HG02938 (cell line): ENCODE data around the gene CIPC.

Source experiments
- ATAC-seq: cut with Tn5 transposase; IDR thresholded peaks from one replicate; pipeline ENCODE4 v1.9.1; 2021; ENCODE audit warnings: mild to moderate bottlenecking, moderate library complexity; ENCODE audit not compliant: unreplicated experiment

The CIPC gene

DNA sequence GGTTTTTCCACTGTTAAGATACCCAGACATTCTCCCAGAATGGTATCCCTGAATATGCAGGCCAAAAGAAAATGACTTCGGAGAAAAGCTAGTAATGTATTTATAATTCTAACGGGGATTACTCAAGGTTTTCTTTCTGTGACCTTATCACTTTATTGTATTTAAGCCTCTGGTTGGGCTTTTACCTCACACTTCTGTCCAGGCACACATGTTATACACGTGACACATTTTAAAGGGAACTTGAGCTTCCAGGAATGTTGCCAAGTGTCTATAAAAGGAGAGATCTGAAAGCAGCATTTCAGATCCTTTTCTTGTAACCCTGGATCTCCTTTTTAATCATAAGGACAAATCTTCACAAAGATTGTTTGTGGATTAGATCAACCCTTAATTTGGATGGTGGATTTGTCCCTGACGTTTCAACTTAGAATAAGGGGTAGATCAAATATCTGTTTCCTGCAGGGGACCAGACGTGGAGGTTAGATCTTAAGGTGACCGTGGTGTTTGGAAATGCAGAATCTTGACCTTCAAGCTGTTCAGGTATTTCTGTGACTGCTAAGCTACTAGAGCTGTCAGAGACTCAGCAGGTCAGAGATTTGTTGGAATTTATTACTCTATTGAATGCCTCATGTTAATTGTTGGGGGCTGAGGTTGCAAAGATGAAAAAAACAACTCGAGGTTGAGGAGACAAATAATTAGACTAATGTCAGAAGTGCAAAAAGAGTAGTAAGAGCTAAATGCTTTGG lies 1.5 kb downstream of the CIPC start:
- no peak for ATAC-seq

DNA sequence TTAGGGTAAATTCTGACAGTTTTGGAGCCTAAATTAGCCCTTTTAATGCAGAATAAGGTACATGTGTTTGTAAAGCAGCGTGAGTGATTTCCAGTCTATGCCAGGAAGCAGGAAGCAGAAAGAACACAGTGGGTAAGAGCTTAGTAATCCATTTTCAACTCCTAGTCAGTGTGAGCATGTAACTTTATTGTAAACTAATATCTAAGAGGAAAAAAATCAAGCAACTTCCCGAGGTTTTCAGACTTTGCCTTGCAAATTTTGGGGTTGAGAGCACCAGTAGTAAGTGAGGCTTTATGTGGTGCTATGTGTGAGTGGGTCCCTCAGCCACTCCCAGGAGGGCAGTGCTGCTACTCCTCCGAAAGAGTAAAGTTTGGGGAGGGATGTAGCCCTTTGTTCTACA lies 2.9 kb downstream of the CIPC start:
- no peak for ATAC-seq

DNA sequence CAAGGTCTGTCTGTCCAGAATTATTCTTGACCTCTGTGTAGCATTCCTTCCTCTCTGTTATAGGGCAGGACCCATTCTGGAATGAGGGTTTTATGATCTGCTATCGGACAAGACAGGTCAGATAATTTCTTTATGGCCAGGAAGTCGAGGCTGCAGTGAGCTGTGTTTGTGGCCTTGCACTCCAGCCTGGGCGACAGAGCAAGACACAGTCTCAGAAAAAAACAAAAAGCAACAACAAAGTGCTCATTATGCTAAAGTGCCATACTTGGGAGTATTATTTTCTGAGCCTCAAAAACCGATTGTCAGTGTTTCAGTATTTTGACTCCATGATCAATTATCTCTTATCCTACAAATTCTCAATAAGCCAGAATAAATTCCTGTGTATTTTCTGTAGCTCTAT lies 4.1 kb downstream of the CIPC start:
- ATAC-seq, result no peak

DNA sequence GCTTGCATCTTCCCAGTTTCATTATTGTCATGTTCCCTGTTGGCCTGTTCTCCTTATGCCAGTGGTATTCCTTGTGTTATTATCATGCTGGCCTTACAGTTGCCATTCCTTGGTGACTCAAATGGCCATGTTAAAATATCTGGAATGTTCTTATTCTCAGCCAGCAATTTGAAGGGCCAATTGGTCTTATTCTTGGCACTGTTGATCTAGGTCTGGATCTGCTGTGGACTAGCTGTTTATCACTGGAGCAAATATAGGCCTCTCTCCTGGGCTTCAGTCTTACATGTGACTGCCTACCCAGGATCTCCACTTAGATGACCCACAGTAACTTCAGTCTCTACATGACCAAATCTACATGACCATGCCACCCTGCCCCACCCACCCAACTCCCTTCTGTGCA lies 5.4 kb downstream of the CIPC start:
- ATAC-seq, result no peak

DNA sequence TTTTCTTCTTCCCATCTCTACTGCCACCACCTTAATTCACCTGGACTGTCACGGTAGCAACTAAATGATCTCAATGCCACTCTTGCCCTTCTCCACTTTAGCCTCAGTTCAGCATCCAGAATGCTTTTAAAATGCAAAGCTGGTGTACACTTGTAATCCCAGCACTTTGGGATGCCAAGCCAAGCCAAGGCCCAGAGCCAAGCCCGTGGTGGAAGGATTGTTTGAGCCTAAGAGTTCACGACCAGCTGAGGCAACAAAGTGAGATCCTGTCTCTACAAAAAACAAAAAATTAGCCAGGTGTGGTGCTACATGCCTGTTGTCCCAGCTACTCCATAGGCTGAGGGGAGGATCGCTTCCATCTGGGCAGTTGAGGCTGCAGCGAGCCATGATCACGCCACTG lies 5.9 kb downstream of the CIPC start:
- ATAC-seq, result no peak

DNA sequence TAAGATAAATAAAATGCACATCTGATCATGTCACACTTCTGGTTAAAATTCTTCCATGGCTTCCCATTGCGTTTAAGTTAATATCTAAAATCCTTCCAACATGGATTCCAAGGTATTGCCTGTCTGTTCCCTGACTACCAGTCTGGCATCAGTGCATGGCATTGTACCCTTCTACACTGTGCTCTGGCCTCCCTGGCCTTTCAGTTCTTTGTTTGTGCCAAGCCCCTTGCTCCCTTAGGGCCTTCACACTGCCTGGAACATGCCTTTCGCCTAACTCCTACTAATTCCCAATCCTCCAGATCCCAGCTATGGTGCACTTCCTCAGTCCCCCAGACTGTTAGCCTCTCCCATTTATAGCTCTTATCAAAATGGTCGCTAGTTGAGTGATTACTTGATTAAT lies 6.3 kb downstream of the CIPC start:
- no peak for ATAC-seq

DNA sequence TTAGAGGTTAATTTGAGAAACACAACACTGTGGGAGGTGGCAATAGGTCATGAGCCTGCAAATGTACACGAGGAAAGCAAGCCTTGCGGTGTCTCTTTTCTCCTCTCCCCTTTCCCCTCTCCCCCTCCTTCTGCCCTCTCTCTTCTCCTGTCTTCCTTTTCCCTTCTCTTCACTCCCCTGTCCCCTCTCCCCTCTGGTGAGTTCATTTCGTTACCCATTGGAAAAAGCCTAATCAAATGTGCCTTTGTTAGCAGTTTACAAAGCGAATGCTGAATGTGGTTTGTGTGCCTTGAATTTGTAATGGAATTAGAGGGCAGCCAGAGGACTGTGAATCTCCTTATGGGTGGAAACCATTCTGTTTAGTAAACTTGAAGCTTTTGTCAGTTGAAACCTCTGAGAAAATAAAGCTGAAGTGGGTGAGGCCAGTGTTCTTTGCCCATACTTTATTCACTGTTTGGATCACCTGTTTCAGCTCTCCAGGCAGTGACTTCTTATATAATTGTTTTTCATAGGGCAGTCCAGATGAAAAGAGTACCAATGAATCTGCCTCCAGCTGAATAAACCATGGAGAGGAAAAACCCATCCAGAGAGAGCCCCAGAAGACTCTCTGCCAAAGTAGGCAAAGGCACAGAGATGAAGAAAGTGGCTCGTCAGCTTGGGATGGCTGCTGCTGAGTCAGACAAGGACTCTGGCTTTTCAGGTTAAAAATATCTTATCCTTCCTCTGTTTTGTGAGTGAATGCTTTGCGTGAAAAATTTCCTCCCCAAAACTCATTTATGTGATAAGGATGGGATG lies 7.3 kb downstream of the CIPC start:
- ATAC-seq, result no peak

DNA sequence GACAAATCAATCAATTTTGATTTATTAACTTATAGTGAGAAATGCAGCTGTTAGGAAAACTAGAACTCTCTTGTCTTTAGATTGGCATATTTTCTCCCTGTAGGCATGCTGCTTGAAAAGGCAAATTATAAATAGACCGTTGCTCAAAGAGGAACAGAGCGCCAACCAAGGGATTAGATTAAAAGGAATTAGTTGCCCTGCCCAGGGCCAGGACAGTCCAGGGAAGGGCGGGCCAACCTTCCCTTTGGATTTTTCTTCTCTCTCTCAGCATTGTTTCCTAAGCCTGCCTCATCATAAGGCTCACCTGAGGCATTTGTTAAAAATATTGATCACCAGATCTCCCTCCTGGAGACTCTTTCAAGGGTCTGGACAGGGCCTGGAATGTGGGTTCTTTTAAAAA lies 8.6 kb downstream of the CIPC start:
- ATAC-seq, result no peak

DNA sequence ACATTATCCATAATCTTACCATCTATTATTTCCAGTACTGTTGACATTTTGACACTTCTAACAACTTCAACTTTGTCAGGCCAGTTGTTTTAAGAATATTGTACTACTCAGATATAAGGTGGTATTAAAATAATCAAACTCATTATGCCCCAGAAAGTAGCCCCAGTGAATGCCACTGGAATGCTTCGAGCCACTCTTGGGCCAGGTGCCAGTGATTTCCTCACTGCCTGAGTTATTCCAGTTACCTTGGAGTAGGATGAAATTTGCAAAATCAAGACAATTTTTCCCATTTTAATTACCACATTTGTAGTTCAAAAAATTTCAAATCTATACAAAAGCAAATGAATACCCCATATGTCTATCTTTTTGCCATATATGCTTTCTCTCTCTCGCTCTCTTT lies 9.2 kb downstream of the CIPC start:
- ATAC-seq, result no peak

DNA sequence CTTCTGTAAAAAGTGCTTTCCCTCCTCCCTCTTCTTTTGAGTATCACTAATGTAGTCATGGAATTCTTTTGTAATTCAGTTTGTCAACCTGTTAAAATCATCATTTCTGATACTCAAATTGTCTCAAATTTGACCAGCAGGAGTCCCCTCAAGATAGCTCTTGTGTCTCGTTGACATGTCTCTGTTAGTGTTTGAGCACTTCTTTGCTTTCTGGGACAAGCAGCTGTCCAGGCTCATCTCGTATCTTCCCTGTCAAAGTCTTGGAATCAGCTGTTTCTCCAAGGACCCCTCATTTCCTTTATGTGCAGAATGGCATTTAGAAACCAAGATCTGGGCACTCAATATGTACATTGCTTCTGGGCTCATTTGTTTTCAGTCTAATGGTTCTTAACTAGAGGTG lies 10.7 kb downstream of the CIPC start:
- no peak for ATAC-seq

DNA sequence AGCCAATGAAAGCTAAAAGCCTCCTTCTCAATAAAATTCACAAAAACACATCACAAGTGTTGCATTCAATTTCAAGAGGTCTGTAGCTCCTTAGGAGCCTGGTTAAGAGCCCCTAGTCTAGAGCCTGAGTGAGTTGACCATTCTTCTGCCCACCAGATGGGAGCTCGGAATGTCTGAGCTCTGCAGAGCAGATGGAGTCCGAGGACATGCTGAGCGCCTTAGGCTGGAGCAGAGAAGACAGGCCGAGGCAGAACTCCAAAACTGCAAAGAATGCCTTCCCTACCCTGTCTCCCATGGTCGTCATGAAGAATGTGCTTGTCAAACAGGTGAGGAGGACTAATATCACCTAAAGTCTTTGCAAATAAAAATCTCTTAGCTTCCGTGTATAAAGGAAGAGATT lies 11.6 kb downstream of the CIPC start:
- ATAC-seq, result no peak

DNA sequence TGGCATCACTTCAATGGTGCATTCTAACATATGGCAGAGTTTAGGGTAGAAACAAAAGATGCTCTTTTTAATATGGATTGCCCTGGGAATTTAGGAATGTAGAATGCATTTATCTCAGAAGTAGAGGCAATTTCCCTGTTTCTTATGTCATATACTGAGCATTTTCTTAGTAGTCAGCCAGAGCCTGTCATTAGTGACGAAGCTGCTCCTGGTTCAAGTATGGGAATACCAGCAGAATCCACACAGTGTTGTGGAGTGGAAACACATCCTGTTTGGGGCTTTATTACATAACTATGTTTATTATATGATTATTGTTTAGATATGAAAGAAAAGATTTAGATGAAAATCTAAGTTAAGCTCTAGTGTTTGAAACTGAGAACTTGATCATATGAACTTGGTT lies 12.2 kb downstream of the CIPC start:
- ATAC-seq, result no peak

DNA sequence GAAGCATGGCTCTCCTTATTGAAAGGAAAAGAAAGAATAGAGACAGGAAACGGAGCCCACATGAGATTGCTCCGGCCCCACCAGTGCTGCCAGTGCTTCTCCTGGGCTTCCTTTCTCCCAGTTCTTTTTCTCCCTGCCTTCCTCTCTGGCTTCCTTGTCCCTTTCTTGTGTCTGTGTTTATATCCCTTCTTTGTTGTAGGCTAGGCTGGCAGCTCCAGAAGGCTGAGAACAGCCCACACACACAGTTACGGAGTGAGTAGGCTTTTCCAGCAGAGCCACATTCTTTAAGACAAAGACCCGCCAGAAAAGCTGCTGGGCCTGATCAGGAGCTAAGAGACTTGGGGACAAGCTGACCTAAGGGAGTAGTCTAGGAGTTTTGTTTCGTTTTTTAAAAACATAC lies 13.0 kb downstream of the CIPC start:
- no peak for ATAC-seq

DNA sequence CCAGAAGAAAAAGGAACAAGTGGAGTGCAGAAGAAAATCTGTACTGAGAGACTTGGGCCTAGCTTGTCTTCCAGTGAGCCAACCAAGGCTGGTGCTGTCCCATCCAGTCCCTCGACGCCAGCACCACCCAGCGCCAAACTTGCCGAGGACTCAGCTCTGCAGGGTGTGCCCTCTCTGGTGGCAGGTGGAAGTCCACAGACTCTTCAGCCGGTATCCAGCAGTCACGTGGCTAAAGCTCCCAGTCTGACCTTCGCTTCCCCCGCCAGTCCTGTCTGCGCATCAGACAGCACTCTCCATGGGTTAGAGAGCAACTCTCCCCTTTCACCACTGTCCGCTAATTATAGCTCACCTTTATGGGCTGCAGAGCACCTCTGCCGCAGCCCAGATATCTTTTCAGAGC lies 15.6 kb downstream of the CIPC start:
- ATAC-seq, result no peak

DNA sequence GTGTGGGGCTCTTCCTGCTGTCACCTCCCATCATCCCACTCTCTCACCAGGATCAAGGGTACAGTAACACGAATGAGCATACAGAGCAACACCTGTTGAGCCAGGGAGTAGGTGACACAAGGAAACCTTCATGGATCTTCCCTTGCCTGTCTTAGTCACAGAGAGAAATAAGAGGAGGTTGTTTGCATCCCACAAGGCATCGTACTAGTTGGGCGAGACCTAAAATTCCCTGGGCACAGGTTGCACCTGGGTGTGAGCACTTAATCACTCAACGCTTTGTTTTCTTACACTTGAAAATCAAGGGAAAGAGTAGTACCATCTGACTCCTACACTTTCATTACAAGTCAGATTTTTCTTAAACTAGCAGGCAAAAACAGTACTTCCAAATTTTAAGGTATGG lies 16.6 kb downstream of the CIPC start:
- ATAC-seq, result no peak

DNA sequence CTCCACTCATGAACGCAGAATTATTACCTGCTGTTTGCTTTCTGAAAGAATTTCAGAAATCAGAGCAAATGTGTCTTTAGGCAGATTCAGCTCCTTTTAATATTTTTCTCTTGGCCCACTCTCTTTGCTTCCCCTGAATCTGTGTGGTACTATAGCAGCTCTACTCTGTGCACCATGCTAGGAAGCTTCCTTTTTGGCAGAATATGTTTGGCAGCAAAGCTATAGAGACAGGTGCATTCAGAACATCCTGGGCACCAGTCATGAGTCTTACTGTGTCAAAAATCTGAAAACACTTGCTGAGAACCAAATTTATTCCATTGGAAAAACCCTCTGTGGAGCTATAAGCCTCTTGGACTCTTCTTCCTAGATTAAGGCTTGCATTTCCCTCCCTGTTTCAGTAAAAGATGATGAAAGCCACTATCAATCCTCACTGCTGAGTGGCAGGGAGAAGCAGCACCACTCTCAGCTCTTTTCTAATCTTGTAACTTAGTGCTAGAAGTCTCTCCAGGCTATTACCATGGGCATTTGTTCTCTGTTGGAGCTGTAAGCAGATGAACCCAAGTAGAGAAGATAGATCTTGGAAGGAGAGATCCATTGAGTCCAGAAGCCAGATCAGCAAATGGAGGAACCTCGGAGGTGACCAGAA lies 18.2 kb downstream of the CIPC start:
- ATAC-seq, result no peak

DNA sequence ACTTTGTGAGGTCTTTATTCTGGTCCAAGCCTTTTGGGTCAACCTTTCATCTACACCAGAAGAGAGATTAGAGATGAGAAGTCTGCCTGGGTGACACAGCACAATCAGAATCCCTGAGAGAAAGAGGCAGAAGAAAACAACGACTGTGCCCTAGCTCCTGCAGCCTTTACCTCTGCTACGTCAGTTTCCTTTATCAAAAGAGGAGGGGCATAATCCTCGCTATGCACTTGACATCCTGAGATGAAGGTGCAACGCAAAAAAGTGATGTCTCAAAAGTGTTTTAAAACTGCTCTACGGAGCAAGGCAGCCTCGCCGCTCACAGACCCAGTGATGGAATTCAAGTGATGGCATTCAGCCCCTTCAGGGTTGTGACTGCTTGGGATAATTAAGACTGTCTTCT lies 21.8 kb downstream of the CIPC start:
- no peak for ATAC-seq

DNA sequence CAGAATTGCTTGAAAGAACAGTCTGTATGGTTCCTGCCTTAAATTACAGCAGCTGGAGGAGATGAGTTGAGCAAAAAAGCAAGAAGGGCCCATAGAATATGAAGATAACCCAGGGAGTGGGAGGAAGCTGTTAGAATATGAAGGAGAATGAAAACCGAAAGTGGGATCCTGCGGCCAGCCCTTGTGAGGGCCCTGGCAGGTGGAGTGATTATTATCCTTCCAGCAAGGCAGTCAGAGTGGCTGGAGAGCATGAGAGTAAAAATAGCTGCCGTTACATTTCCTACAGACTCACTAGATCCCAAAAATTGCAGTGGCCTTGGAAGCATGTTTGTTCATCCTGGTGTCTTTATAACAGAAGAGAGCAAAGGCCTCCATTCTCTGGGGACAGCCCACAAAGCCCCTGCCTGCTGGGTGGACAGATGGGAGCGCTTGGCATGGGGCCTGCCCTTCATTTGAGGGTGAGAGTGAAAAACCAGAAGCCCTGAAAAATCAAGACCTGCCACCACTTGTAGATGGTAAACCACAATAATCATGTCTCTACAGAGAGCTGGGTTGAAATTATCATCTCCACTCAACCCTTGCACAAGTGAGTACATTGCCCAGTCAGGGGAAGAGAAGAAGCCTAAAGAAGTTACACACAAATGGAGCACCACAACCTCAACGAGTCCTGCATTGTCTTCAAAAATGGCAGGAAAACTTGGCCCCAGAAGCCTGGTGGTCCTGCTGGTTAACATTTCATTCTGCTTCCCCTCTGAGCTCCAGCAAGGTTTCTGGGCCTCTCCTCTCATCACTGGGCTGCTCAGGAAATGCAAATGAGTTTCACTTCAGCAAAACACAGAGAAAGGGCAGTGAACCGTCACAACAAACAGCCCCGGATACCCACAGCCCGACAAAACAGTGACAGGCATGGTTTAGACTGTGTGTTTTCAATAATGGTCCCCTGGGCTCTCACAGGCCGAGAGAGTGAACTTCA lies 23.0 kb downstream of the CIPC start:
- peak; percentile 89 for ATAC-seq

DNA sequence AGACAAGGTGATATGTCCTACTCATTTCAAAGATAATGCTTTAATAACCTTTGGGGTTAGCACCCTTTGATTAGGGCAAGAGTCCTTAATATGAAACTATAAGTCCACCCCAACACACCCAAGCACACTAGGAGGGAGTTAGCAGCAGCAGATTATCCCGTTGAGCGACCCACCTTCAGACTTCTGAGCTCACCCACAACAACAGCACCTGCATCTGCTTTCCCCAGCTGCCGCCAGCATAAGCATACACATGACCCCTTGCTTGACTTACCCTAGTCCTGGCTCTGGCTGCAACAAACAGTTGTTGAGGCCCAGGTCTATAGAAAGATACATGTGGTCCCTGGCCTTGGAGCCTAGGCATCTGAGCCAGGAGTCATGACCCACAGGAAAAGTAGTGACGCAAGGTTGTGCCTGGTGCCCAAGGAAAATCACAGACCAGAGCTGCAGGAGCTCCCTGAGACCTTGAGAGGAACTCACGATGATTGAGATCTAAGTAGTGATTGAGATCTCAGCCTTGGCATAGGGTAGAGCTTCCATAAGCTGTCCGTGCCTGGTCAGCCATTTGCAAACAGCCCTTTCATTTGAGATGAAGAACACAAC lies 24.6 kb downstream of the CIPC start:
- ATAC-seq, result no peak
